AG09319 (cell line): Measurements from ENCODE around the gene STAT1.

Experiments used
- DNase-seq: peaks from one replicate; pipeline ENCODE4 v3.0.0-alpha.2; 2010; ENCODE audit warnings: low read depth; ENCODE audit errors: extremely low read depth
- TF ChIP-seq, protein P1 (sequence below): IDR thresholded peaks from 2 replicates; pipeline ENCODE4 v1.5.1; 2011; ENCODE audit warnings: low read depth, mild to moderate bottlenecking, inconsistent platforms, low read length, moderate library complexity

STAT1 gene

DNA sequence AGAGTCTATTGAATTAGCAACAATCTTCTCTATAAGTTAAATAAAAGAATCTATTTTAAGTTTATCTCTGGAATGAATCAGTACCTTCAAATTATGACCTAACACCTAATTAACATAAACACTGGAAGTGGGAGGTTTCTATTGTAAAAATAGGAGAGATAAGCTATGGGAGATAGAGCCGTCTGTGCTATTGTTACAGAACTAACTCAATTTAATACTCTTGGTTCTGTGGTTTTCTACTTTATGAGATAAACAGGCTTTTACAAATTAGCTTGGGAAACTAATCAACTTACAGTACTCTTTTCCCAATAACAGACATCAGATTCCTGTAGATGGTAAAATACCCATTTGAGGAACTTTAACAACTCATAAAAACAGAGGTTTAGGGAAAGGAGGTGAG is 25.6 kb upstream of the STAT1 start:
- TF ChIP-seq, protein P1, sequence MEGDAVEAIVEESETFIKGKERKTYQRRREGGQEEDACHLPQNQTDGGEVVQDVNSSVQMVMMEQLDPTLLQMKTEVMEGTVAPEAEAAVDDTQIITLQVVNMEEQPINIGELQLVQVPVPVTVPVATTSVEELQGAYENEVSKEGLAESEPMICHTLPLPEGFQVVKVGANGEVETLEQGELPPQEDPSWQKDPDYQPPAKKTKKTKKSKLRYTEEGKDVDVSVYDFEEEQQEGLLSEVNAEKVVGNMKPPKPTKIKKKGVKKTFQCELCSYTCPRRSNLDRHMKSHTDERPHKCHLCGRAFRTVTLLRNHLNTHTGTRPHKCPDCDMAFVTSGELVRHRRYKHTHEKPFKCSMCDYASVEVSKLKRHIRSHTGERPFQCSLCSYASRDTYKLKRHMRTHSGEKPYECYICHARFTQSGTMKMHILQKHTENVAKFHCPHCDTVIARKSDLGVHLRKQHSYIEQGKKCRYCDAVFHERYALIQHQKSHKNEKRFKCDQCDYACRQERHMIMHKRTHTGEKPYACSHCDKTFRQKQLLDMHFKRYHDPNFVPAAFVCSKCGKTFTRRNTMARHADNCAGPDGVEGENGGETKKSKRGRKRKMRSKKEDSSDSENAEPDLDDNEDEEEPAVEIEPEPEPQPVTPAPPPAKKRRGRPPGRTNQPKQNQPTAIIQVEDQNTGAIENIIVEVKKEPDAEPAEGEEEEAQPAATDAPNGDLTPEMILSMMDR: no peak
- DNase-seq: no peak

GRCh38 chr2:191038741-191039140 is 24.8 kb upstream of the STAT1 start:
- no peak for DNase-seq
- TF ChIP-seq, protein P1: no peak

DNA sequence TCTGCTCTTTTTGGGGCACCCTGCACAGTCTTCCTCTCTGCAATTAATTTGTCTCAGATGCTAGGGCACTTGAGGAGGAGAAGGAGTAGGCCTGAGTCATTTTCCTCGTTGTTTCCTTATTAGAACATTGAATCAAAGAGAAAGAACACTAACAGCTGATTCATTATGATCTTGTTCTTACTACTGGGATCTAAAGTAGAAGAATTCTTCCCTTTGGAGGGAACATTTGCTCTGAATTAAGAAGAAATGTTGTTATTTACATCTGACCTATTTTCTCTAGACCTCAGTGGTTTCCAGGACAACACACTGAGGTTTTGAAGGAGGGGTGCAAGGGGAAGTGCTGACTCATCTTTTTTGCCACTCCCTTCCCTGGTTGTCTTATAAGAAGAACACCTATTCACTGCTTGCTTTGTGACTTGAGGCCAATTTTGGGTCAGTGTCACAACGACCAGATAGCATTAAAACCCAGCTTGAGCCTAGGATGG is 24.3 kb upstream of the STAT1 start:
- TF ChIP-seq, protein P1: no peak
- peak; percentile 89 for DNase-seq

DNA sequence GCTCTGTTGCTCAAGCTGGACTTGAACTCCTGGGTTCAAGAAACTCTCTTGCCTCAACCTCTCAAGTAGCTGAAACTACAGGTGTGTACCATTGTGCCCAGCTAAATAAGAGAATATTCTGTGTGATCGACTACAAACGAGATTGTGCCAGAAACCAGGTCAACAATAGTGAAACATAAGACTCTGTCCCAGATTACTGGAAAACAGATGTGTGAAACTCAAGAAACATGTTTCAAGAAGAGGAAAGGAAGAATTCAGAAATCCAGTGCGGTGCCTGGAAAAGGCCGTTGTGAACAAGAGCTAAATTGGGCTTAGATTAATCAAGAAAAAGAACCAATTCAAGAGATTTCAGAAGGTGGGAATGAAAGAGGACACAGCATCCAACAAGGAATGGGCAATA is 23.4 kb upstream of the STAT1 start:
- no peak for DNase-seq
- TF ChIP-seq, protein P1: no peak

DNA sequence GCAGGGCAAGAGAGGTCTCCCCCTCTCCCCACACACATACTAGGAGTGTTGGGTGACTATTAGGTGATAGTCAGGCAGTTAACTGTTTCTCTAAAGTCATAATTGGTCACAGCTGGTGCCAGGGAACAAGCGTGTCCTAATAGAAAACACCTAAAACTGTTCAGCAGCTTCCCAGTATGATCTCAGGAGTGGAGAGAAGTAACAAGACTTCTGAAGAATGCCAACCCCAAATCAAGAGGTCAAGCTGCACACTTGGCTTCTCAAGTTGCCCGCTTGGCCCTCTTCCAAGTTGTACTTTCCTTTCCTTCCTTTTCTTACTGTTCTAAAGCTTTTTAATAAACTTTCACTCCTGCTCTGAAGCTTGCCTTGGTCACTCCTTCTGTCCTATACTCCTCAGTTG is 22.4 kb upstream of the STAT1 start:
- TF ChIP-seq, protein P1: no peak
- DNase-seq: no peak

- TF ChIP-seq, protein P1: no peak
- no peak for DNase-seq
Observed at GRCh38 chr2:191032588-191033429, 18.8 kb upstream of the STAT1 start.

DNA sequence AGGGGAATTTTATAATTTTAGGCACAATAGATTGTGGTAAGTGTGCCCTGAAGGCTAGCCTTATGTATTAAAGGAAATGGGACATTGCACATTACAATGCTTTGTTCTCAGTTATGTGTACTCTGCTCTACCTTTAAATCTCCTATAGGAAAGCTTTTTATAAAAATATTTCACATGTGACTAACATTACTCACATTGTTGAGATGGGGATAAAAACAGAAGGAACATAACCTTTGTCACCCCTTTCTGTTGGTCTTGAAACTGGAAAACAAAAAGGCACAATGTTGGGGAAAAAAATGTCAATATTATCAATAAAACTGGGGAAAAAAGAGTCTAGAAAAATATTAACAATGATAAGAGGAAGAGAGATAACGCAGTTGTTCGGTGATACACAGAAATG is 17.3 kb upstream of the STAT1 start:
- TF ChIP-seq, protein P1: no peak
- no peak for DNase-seq
